HepG2 (cell line): ENCODE data around the gene C22orf15. TPM values are rescaled to one million over a fixed set of nuclear protein-coding genes. Genes with fewer than 3 reads are reported as not detected.
A peak's percentile ranks its signal among the peaks of the same experiment; 100 is the strongest.

Experiments
- ATAC-seq: fragments of 200-7000 bp; cut with Tn5 transposase; 3 replicates; pipeline ENCODE4 v1.9.1; 2020; ENCODE audit warnings: mild to moderate bottlenecking, moderate library complexity
- BruUV-seq: library from RNA; stranded (reverse); fragments of 400-500 nt; replicated peaks from 2 replicates; lab custom pipeline; 2021; lab: Mats Ljungman, UMichigan
- CTCF ChIA-PET: fragments of 300-600 bp; formaldehyde crosslinking; extraction: SDS; loops from one replicate; lab custom pipeline; 2021; ENCODE audit warnings: low total read pairs, inconsistent platforms, low intra/inter-chr PET ratio; lab: Yijun Ruan, JAX
- POLR2A ChIA-PET: fragments of 350-600 bp; sonication (Branson Sonifier 250); formaldehyde crosslinking; loops from one replicate; lab custom pipeline; 2020; ENCODE audit warnings: antibody characterized with exemption, inconsistent platforms; lab: Yijun Ruan, JAX
- DNase-seq: peaks from one replicate; pipeline ENCODE4 v3.0.0-alpha.2; 2015; ENCODE audit warnings: low spot score
- FAIRE-seq: peaks from 3 replicates; lab custom pipeline; 2011; peaks lifted over from hg19 to GRCh38; lab: Jason Lieb, UNC
- H2AFZ ChIP-seq: one replicate; pipeline ENCODE4 v1.6.1; 2011; ENCODE audit warnings: low read length, inconsistent platforms
- H3K27ac ChIP-seq: fragments of 300-600 bp; 3 replicates; pipeline ENCODE4 v1.8.0; 2011; ENCODE audit warnings: mixed run types, mild to moderate bottlenecking, mixed read lengths, low read length, inconsistent platforms; ENCODE audit not compliant: insufficient read depth; ENCODE audit errors: extremely low read length
- H3K27me3 ChIP-seq, 2 experiments: fragments of 200-600 bp in 1 of 2; 2 replicates in 1 of 2; 3 replicates in 1 of 2; pipeline versions ENCODE4 v1.6.0 to v1.8.0; 2011; ENCODE audit warnings: low read length in 2 of 2, mild to moderate bottlenecking in 2 of 2, moderate library complexity in 2 of 2, inconsistent platforms in 1 of 2; ENCODE audit not compliant: insufficient read depth in 2 of 2, control insufficient read depth in 1 of 2
- H3K36me3 ChIP-seq, 2 experiments: fragments of 200-600 bp in 1 of 2; replicated peaks in 1 of 2; 2 replicates in 1 of 2; 3 replicates in 1 of 2; pipeline versions ENCODE4 v1.5.1 to v1.8.0; 2011; ENCODE audit warnings: low read length in 2 of 2, inconsistent platforms in 1 of 2; ENCODE audit not compliant: insufficient read depth in 2 of 2, control insufficient read depth in 1 of 2
- H3K4me1 ChIP-seq: 2 replicates; pipeline ENCODE4 v1.5.1; 2012; ENCODE audit warnings: low read length, inconsistent platforms; ENCODE audit not compliant: insufficient read depth
- H3K4me2 ChIP-seq: 2 replicates; pipeline ENCODE4 v1.6.0; 2011; ENCODE audit warnings: low read depth, low read length, inconsistent platforms
- H3K4me3 ChIP-seq, 3 experiments: fragments of 200-600 bp in 1 of 3; sonication (generic), shearing (Covaris generic) in 1 of 3; replicated peaks in 1 of 3; 2 replicates each; pipeline ENCODE4 v1.5.1; 2011 to 2016; ENCODE audit warnings: low read length in 3 of 3, inconsistent platforms in 2 of 3, low read depth in 2 of 3, mild to moderate bottlenecking in 2 of 3, control low read depth in 1 of 3, mixed read lengths in 1 of 3; ENCODE audit not compliant: insufficient read depth in 1 of 3
- H3K79me2 ChIP-seq: one replicate; pipeline ENCODE4 v1.6.1; 2011; ENCODE audit warnings: low read length, inconsistent platforms; ENCODE audit not compliant: insufficient read depth
- H3K9ac ChIP-seq: 2 replicates; pipeline ENCODE4 v1.6.0; 2011; ENCODE audit warnings: mild to moderate bottlenecking, low read depth, low read length, inconsistent platforms; ENCODE audit not compliant: insufficient read depth
- H3K9me3 ChIP-seq: 2 replicates; pipeline ENCODE4 v1.5.1; 2012; ENCODE audit warnings: mild to moderate bottlenecking, low read length
- H4K20me1 ChIP-seq: 2 replicates; pipeline ENCODE4 v1.6.0; 2011; ENCODE audit warnings: inconsistent platforms, mild to moderate bottlenecking, low read length, moderate library complexity; ENCODE audit not compliant: insufficient read depth
- AHR ChIP-seq: IDR thresholded peaks from 2 replicates; pipeline ENCODE4 v1.6.1; 2018; ENCODE audit warnings: missing genetic modification reagents, missing compliant biosample characterization
- SOX5 ChIP-seq: IDR thresholded peaks from 2 replicates; pipeline ENCODE4 v1.6.1; 2016; ENCODE audit warnings: borderline replicate concordance
- ZNF879 ChIP-seq: sonication (generic); formaldehyde crosslinking; IDR thresholded peaks from 2 replicates; pipeline ENCODE4 v1.8.1; 2023; ENCODE audit warnings: missing genetic modification reagents
- WGBS: methylation state at CpG from one replicate; pipeline ENCODE4 v1.1.6; 2017; ENCODE audit warnings: low lambda C conversion rate; 5-methylcytosine and 5-hydroxymethylcytosine counted together
- in situ Hi-C: cut with HindIII; loops from 2 replicates; pipeline ENCODE4 v1.10.0; 2017; ENCODE audit warnings: low pct_unique_long_range_greater_than_20kb; ENCODE audit not compliant: extremely low pct_ligation_motif_present
- intact Hi-C: fragments of 100-400 bp; cut with micrococcal nuclease; formaldehyde crosslinking; loops from one replicate; pipeline ENCODE4 v1.10.0; 2022; ENCODE audit not compliant: unreplicated experiment
- polyA plus RNA-seq, 8 experiments: library from polyadenylated mRNA; depleted of rRNA in 3 of 8; stranded (reverse) in 7 of 8; unstranded in 1 of 8; fragments of >200 nt; fragmentation: Illumina TruSeq in 4 of 8; extraction: Trizol in 4 of 8; gene quantifications; 2 replicates each; pipeline versions ENCODE4 v1.2.1 to v1.2.3, GENCODE V29; 2011 to 2016; ENCODE audit warnings: low read depth in 4 of 8, missing spikeins in 1 of 8, mixed read lengths in 1 of 8; ENCODE audit not compliant: insufficient read depth in 1 of 8
- total RNA-seq, 5 experiments: library from RNA; depleted of rRNA; stranded (reverse); fragments of >200 nt; fragmentation: Illumina TruSeq; extraction: Trizol; gene quantifications; 2 replicates each; pipeline ENCODE4 v1.2.3, GENCODE V29; 2016; ENCODE audit warnings: low read depth in 1 of 5
- TF ChIP-seq, protein P1 (sequence below): sonication (generic); formaldehyde crosslinking; IDR thresholded peaks from 2 replicates; pipeline ENCODE4 v1.5.0; 2020; ENCODE audit warnings: mild to moderate bottlenecking, missing genetic modification reagents, moderate library complexity
- TF ChIP-seq, protein P2 (sequence below), 2 experiments: sonication (generic) in 1 of 2; formaldehyde crosslinking in 1 of 2; IDR thresholded peaks; 2 replicates each; pipeline versions ENCODE4 v1.4.0 to v1.6.1; 2018 to 2020; ENCODE audit warnings: missing genetic modification reagents in 2 of 2, borderline replicate concordance in 1 of 2, low read depth in 1 of 2, mild to moderate bottlenecking in 1 of 2, missing biosample characterization in 1 of 2
- TF ChIP-seq, protein P3 (sequence below): sonication (generic); formaldehyde crosslinking; conservative IDR thresholded peaks from 2 replicates; pipeline ENCODE4 v1.8.0; 2022; ENCODE audit warnings: mild to moderate bottlenecking, moderate library complexity, missing genetic modification reagents

The C22orf15 gene
- total and polyA plus RNA-seq, 2 of the 13 experiments (the other 11 are each of a cell fraction or from before 2014, with no cell fraction given): not detected

DNA sequence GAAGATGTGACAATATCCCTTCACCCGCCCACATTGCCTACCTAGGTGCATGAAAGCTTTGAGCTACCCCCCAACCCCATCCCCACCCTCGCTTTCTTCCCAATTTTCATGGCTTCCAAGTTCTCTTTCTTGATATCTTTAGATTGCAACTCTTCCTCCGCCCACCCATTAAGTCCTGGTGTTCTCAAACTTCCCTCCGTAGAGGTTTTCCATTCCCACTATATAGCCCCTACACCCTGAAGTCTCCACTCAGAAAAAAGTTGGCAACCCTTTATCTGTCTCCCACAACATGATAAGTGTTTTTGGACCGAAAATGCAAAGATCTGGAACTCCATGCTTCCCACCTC lies 12.4 kb upstream of the C22orf15 start:
- Histone ChIP-seq H3K27ac (peak overlapping the region; percentile 45), H3K4me3 (peak overlapping the region; percentile 78 to 92 (median 89)), H3K36me3 (no peaks in the 10 kb centered on the region), H3K4me2 (peak overlapping the region; percentile 92), H3K27me3 (no peaks in the 10 kb centered on the region), H3K4me1 (peaks cover 23% of the 10 kb centered on the region), H2AFZ (no peak overlapping the region), H4K20me1 (no peaks in the 10 kb centered on the region), H3K9ac (peak overlapping the region; percentile 69)
- intact Hi-C loops: no loop called here
- BruUV-seq: no TSS peak
- POLR2A ChIA-PET: interaction anchor here (0.6 to 4.9 kb wide), 9 partner anchors 9 to 99 kb away, joined by 3 to 52 read pairs (median 4); partner anchors contain the start of genes C22orf15 and CHCHD10
- FAIRE-seq: no peak
- ATAC-seq: no peak
- CTCF ChIA-PET: no interaction called here
- no peak for DNase-seq
- no peak for TF ChIP-seq ZNF879 (CRISPR knock-in tag)
- TF ChIP-seq AHR (CRISPR knock-in tag): no peak
- no peak for TF ChIP-seq SOX5 (CRISPR knock-in tag)
- TF ChIP-seq, all 625 proteins: peak for 0
- Histone ChIP-seq H3K79me2 (peaks cover 7% of the 10 kb centered on the region), H3K9me3 (no peaks in the 10 kb centered on the region)
- in situ Hi-C loops: no loop called here
- 35% methylated on average over 5 of the region's 5 CpGs for WGBS

DNA sequence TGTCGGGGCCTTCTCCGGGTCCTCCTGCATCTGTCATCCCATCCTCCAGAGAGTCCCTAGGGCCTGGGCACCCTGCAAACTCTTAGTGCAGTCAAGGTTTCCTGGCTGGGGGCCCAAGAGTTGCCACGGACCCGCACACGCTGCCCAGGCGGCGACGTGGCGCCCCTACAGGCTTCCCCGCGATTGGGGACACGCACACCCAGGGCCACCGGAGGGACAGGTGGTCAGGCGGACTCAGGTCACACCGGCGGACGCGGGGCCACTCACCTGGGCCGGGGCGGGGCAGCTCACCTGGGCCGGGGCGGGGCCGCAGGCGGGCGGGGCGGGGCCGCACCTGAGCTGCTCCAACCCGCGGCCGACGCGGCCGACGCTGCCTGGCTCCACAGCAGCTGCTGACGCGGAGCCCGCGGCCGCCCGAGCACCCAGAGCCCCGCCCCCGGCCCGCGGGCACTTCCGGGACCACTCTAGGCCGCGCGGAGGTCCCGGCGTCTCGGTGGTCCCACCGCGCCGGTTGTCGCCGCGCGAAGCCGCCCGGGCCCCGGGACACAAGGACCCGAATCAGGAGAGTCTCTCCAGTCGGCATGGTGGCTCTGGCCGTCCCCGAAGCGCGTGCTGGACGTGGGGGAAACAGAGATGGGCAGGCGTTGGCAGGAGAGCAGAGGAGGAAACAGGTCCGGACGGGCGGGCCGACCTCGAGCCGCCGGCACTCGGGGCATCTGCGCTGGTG lies 11.9 kb upstream of the C22orf15 start, which contains the start of gene ZNF70:
Gene ZNF70, minus strand, starts transcription at position 399 of the 727 bp plus-strand sequence. CDS start 5,972 bp downstream, outside the sequence.
- intact Hi-C loops: no loop called here
- Histone ChIP-seq H3K4me3 (peak within 1 kb of the TSS; percentile 88 to 92 (median 89)), H4K20me1 (no peaks in the 10 kb centered on the region), H3K36me3 (no peaks in the 10 kb centered on the region), H3K27ac (peak within 1 kb of the TSS; percentile 60), H3K4me1 (peaks cover 23% of the 10 kb centered on the region), H3K27me3 (no peaks in the 10 kb centered on the region), H3K4me2 (peak within 1 kb of the TSS; percentile 92), H3K9ac (peak within 1 kb of the TSS; percentile 92), H3K79me2 (peaks cover 7% of the 10 kb centered on the region), H3K9me3 (no peaks in the 10 kb centered on the region), H2AFZ (peak within 1 kb of the TSS; percentile 69)
- FAIRE-seq: no peak
- in situ Hi-C loops: no loop called here
- BruUV-seq: no TSS peak
- ATAC-seq: peak; percentile 96
- peak; percentile 69 for DNase-seq
- WGBS: 5% methylated on average over 4 of the region's 78 CpGs
- POLR2A ChIA-PET: interaction anchor here (0.6 to 4.9 kb wide), 8 partner anchors 8 to 99 kb away, joined by 3 to 52 read pairs (median 5); partner anchors contain the start of genes C22orf15 and CHCHD10
- CTCF ChIA-PET: no interaction called here
- TF ChIP-seq, protein P1, sequence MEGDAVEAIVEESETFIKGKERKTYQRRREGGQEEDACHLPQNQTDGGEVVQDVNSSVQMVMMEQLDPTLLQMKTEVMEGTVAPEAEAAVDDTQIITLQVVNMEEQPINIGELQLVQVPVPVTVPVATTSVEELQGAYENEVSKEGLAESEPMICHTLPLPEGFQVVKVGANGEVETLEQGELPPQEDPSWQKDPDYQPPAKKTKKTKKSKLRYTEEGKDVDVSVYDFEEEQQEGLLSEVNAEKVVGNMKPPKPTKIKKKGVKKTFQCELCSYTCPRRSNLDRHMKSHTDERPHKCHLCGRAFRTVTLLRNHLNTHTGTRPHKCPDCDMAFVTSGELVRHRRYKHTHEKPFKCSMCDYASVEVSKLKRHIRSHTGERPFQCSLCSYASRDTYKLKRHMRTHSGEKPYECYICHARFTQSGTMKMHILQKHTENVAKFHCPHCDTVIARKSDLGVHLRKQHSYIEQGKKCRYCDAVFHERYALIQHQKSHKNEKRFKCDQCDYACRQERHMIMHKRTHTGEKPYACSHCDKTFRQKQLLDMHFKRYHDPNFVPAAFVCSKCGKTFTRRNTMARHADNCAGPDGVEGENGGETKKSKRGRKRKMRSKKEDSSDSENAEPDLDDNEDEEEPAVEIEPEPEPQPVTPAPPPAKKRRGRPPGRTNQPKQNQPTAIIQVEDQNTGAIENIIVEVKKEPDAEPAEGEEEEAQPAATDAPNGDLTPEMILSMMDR (CRISPR knock-in tag): peak; percentile 57
- TF ChIP-seq, protein P2, sequence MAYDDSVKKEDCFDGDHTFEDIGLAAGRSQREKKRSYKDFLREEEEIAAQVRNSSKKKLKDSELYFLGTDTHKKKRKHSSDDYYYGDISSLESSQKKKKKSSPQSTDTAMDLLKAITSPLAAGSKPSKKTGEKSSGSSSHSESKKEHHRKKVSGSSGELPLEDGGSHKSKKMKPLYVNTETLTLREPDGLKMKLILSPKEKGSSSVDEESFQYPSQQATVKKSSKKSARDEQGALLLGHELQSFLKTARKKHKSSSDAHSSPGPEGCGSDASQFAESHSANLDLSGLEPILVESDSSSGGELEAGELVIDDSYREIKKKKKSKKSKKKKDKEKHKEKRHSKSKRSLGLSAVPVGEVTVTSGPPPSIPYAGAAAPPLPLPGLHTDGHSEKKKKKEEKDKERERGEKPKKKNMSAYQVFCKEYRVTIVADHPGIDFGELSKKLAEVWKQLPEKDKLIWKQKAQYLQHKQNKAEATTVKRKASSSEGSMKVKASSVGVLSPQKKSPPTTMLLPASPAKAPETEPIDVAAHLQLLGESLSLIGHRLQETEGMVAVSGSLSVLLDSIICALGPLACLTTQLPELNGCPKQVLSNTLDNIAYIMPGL (CRISPR knock-in tag; IDR thresholded peaks at IDR 0.05; ENCODE audit: borderline replicate concordance in 1 of 2, low read depth in 1 of 2): 0 out of 4 replicates have a peak, but pooled peaks of 1 of the 2 experiments have one; percentile 12
- TF ChIP-seq, protein P3, sequence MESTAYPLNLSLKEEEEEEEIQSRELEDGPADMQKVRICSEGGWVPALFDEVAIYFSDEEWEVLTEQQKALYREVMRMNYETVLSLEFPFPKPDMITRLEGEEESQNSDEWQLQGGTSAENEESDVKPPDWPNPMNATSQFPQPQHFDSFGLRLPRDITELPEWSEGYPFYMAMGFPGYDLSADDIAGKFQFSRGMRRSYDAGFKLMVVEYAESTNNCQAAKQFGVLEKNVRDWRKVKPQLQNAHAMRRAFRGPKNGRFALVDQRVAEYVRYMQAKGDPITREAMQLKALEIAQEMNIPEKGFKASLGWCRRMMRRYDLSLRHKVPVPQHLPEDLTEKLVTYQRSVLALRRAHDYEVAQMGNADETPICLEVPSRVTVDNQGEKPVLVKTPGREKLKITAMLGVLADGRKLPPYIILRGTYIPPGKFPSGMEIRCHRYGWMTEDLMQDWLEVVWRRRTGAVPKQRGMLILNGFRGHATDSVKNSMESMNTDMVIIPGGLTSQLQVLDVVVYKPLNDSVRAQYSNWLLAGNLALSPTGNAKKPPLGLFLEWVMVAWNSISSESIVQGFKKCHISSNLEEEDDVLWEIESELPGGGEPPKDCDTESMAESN (CRISPR knock-in tag): peak; percentile 54; the same call in 1 of the 2 replicates
